Stimulated activated CD4-positive, alpha-beta T cell treated with anti-CD3 and anti-CD28 coated beads, Interleukin-4, amount 100 ng/mL, for 4 hours (primary cell): Measurements from ENCODE around the gene ACOT4.
A peak's percentile ranks its signal among the peaks of the same experiment; 100 is the strongest.
"Not testable (repeated sequence)": the region's sequence is repeated elsewhere in the genome, so short reads cannot be mapped to it uniquely, and the experiment has no call there.

ENCODE experiments used
- DNase-seq, 2 experiments: peaks; one replicate each; pipeline ENCODE4 v3.0.0-alpha.2; 2020

ACOT4 gene

DNA sequence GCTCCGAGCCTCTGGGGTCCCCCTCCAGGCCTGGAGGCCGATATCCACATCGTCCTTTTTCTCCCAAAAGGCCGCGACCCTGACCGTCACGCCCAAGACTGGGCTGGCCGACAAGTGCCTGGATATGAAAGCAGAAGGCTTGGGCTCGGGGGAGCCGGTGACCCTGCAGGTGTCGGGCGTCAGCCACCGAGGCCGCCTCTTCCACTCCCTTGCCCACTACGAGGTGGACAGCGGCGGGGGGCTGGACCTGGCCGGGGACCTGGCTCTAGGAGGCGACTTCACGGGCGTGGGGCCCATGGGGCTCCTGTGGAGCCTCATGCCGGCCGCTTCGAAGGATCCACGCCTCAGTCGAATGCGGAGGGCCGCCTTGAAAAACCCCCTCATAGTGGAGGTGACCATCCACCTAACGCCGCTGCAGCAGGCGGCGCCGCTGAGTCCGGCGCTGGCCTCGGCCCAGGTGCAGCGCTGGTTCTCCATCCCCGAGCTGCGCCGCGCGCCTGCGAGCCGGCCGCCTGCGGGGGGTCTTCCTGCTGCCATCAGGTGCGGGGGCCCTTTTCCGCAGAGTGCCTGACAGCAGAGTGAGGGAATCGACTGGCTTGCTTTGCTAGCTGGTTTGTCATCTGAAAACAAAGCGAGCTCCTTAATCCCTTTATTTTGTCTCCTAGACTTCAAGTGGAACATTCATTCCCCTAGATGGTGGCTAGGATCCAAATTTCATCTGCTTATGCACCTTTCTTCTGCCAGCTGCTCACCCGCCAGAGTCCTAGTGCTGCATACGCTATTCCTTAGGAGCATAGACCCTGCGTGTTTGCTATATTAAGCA, 42.5 kb downstream of the ACOT4 start:
- DNase-seq: no peak

DNA sequence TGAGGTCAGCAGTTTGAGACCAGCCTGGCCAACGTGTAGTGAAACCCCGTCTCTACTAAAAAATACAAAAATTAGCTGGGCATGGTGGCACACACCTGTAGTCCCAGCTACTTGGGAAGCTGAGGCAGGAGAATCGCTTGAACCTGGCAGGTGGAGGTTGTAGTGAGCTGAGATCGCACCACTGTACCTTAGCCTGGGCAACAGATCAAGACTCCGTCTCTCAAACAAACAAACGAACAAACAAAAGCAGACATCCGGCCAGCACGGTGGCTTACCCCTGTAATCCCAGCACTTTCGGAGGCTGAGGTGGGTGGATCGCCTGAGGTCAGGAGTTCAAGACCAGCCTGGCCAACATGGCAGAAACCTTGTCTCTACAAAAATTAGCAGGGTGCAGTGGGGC, 44.7 kb downstream of the ACOT4 start:
- DNase-seq: not testable (repeated sequence)

DNA sequence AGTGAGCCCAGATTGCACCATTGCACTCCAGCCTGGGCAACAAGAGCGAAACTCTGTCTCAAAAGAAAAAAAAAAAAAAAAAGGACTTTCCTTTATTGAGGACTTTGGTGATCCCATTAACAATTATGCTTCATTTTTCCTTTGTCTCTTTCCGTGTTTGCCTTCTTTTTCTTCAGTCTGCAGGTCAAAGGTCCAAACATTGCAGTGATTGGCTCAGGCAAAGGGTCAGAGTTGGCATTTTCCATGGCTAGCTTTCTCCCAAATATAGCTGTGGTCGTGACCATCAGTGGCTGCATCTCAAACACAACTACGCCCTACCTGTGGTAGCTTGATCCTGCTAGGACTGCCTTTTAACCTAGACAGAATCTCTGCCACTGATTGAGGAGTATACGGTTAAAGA, 46.2 kb downstream of the ACOT4 start:
- no peak for DNase-seq

- no peak for DNase-seq
Observed at GRCh38 chr14:73640796-73641365, 49.2 kb downstream of the ACOT4 start.

DNA sequence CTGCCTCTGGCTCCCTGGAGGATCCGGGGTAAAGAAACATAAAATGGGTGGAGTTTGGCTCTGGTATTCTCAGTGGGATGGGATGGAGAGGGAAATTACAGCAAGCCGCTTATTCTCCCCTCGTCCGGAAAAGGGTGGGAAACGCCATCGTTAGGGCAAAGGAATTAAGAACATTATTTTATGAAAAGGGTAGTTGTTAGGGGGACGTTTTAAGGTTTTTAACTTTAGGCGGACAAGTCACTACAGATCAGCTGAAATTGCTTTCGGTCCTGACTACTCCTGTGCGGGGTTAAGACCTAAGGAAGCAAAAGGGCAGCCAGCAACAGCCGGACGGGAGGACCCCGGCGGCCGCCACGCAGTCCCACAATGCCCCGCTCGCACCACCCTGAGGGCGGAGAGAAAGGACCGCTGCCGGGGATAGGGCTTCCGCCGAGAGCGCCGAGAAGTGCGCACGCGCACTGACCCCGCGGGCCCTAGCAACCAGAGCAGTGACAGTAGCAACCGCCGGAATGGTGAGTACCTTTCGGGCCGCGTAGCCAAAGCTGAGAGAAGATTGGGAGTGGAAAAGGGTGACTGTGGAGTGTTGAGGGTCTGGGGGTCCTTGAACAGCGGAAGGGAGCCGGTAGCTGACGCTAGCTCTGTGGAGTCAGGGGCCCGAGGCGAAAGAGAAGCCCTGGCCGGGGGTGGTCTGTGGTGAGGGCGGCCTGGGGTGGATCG, 53.0 kb downstream of the ACOT4 start, which contains the start of gene DNAL1:
Gene DNAL1 (plus strand): TSS at position 456 of the 717 bp plus-strand sequence. CDS start 54 bp downstream, at position 510.
- peak; percentile 89 to 90 for DNase-seq

GRCh38 chr14:73645248-73645610, 53.6 kb downstream of the ACOT4 start:
- no peak for DNase-seq
